ENCODE results near the gene SULT1A2.

SULT1A2 gene

DNA sequence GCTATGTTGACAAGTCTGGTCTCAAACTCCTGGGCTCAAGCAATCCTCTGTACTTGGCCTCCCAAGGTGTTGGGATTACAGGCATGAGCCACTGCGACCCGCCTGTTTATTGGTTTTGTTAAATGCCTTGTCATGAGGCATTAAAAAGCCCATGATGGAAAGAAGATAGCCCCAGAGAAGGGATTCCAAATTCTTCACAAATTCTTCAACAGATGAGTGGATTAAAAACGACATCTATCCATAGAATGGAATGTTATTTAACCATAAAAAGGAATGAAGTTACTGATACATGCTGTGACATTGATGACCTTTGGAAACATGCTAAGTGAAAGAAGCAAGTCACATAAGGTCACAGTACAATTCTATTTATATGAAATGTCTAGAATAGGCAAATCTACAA is 38.4 kb downstream of the SULT1A2 start:
- no peak for TF ChIP-seq TAF1 (IDR thresholded peaks at IDR 0.05; ENCODE audit: borderline replicate concordance, insufficient read depth, low read length)
- TF ChIP-seq SIN3A (IDR thresholded peaks at IDR 0.05; ENCODE audit: borderline replicate concordance, insufficient read depth, low read length), result no peak
- TF ChIP-seq POLR2AphosphoS5 (IDR thresholded peaks at IDR 0.05; ENCODE audit: low read depth, low read length), result no peak
- TF ChIP-seq, protein P1, sequence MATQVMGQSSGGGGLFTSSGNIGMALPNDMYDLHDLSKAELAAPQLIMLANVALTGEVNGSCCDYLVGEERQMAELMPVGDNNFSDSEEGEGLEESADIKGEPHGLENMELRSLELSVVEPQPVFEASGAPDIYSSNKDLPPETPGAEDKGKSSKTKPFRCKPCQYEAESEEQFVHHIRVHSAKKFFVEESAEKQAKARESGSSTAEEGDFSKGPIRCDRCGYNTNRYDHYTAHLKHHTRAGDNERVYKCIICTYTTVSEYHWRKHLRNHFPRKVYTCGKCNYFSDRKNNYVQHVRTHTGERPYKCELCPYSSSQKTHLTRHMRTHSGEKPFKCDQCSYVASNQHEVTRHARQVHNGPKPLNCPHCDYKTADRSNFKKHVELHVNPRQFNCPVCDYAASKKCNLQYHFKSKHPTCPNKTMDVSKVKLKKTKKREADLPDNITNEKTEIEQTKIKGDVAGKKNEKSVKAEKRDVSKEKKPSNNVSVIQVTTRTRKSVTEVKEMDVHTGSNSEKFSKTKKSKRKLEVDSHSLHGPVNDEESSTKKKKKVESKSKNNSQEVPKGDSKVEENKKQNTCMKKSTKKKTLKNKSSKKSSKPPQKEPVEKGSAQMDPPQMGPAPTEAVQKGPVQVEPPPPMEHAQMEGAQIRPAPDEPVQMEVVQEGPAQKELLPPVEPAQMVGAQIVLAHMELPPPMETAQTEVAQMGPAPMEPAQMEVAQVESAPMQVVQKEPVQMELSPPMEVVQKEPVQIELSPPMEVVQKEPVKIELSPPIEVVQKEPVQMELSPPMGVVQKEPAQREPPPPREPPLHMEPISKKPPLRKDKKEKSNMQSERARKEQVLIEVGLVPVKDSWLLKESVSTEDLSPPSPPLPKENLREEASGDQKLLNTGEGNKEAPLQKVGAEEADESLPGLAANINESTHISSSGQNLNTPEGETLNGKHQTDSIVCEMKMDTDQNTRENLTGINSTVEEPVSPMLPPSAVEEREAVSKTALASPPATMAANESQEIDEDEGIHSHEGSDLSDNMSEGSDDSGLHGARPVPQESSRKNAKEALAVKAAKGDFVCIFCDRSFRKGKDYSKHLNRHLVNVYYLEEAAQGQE (IDR thresholded peaks at IDR 0.05; ENCODE audit: insufficient read depth in 1 of 2, low read depth in 2 of 2, low read length in 2 of 2), result no peak
- TF ChIP-seq FOXP2 (optimal IDR thresholded peaks at IDR 0.05; ENCODE audit: borderline replicate concordance, extremely low read depth, extremely low read length, insufficient read depth), result no peak

DNA sequence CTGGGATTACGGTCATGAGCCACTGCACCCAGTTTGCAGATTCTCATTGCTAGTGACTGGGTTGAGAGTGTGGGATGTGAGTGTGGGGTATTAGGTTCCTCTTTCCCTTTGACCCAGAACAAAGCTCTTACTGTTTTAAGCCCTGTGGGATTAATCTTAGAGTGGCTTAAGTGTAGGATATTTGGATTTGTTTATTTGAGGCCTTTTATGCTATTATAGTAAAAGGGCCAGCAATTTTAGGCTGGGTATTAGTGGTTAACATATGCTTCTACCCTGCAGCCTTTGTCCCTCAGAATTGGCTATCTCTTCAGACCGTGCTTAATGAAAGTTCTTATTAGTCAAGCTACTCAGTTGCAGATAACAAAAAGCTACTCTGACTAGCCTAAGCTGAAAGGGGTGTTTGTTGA is 39.9 kb downstream of the SULT1A2 start:
- TF ChIP-seq, protein P1 (IDR thresholded peaks at IDR 0.05; ENCODE audit: insufficient read depth in 1 of 2, low read depth in 2 of 2, low read length in 2 of 2), result no peak
- TF ChIP-seq SIN3A (IDR thresholded peaks at IDR 0.05; ENCODE audit: borderline replicate concordance, insufficient read depth, low read length) (no peak), FOXP2 (optimal IDR thresholded peaks at IDR 0.05; ENCODE audit: borderline replicate concordance, extremely low read depth, extremely low read length, insufficient read depth) (no peak), POLR2AphosphoS5 (IDR thresholded peaks at IDR 0.05; ENCODE audit: low read depth, low read length) (no peak), TAF1 (IDR thresholded peaks at IDR 0.05; ENCODE audit: borderline replicate concordance, insufficient read depth, low read length) (no peak)

DNA sequence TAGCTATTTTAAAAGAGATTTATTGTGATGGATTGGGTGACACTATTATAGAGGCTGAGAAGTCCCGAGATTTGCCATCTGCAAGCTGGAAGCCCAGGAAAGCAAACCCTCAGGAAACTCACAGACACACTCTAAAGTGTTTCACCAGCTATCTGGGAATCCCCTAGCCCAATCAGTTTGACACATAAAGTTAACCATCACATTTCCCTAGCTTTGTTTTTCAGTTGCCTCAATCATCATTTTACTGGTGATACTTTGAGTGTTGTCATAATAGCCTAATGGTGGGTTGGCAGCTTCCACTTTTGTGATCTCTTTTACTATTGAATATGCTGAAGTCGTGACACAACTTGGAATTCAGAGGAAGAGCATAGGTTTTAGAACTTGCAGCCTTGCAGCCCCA is 41.3 kb downstream of the SULT1A2 start:
- TF ChIP-seq FOXP2 (optimal IDR thresholded peaks at IDR 0.05; ENCODE audit: borderline replicate concordance, extremely low read depth, extremely low read length, insufficient read depth) (no peak), POLR2AphosphoS5 (IDR thresholded peaks at IDR 0.05; ENCODE audit: low read depth, low read length) (no peak), TAF1 (IDR thresholded peaks at IDR 0.05; ENCODE audit: borderline replicate concordance, insufficient read depth, low read length) (no peak), SIN3A (IDR thresholded peaks at IDR 0.05; ENCODE audit: borderline replicate concordance, insufficient read depth, low read length) (no peak)
- TF ChIP-seq, protein P1 (IDR thresholded peaks at IDR 0.05; ENCODE audit: insufficient read depth in 1 of 2, low read depth in 2 of 2, low read length in 2 of 2), result no peak

DNA sequence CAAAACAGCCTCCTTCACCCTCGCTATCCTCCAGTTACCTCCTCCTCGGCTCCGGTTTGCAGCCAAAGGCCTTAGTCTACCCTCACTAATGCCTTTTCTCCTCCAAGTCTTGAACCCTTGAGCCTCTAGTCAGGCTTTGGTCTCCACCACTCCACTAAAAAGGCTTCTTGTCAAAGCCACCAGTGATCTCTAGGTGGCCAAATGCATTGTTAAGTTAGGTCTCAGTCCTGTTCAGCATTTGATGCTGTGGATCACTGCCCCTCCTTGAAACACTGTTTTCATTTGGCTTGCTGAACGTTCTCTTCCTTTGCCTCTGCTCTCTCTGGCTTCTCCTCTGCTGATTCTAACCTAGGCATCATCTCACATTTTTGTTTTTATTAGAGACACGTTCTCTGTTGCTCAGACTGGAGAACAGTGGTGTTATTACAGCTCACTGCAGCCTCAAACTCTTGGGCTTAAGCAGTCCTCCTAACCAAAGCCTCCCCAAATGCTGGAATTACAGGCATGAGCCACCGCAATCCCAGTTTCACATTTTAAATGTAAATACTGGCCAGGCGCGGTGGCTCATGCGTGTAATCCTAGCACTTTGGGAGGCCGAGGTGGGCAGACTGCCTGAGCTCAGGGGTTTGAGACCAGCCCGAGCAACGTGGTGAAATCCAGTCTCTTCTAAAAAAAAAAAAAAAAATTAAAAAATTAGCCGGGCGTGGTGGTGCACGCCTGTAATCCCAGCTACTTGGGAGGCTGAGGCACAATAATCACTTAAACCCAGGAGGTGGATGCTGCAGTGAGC is 42.0 kb downstream of the SULT1A2 start:
- TF ChIP-seq FOXP2 (optimal IDR thresholded peaks at IDR 0.05; ENCODE audit: borderline replicate concordance, extremely low read depth, extremely low read length, insufficient read depth) (no peak), TAF1 (IDR thresholded peaks at IDR 0.05; ENCODE audit: borderline replicate concordance, insufficient read depth, low read length) (no peak), SIN3A (IDR thresholded peaks at IDR 0.05; ENCODE audit: borderline replicate concordance, insufficient read depth, low read length) (no peak), POLR2AphosphoS5 (IDR thresholded peaks at IDR 0.05; ENCODE audit: low read depth, low read length) (no peak)
- TF ChIP-seq, protein P1 (IDR thresholded peaks at IDR 0.05; ENCODE audit: insufficient read depth in 1 of 2, low read depth in 2 of 2, low read length in 2 of 2), result no peak

All from PFSK-1 (cell line).